HG02943 (cell line): ENCODE measurements around the gene RTN3.
"Not testable (repeated sequence)": the region's sequence is repeated elsewhere in the genome, so short reads cannot be mapped to it uniquely, and the experiment has no call there.

Source experiments
- ATAC-seq: cut with Tn5 transposase; IDR thresholded peaks from one replicate; pipeline ENCODE4 v1.9.1; 2021; ENCODE audit warnings: mild to moderate bottlenecking, low read depth, moderate library complexity; ENCODE audit not compliant: unreplicated experiment

RTN3 gene

GRCh38 chr11:63681321-63682065, at the start of gene RTN3:
Gene RTN3 (plus strand): TSS chr11:63681500. CDS start chr11:63681637, 137 bp downstream.
- ATAC-seq, result peak; percentile 86

- no peak for ATAC-seq
These were observed 45.4 kb upstream of the RTN3 start for GRCh38 chr11:63635762-63636465.

GRCh38 chr11:63638436-63638835, 42.9 kb upstream of the RTN3 start:
- not testable (repeated sequence) for ATAC-seq

DNA sequence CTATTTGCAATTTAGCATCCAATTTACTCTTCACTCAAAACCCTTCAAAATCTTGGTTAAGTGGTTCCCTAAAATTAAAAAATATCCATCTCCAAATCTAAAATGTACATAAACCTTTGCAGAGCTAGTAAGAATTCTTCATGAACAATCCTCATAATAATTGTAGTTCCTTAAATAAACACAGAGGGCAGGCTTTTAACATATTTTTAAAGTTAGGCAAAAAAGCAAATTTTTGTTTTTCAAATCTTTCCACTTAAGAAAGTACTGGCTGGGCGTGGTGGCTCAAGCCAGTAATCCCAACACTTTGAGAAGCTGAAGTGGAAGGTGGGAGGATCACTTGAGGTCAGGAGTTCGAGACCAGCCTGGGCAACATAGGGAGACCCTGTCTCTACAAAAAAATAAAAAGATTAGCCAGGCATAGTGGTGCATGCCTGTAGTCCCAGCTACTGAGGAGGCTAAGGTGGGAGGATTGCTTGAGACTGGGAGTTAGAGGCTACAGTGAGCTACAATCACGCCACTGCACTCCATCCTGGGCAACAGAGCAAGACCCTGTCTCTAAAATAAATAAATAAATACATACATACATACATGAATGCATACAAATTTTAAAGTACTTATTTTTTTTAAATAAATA, 42.0 kb upstream of the RTN3 start:
- ATAC-seq, result no peak

DNA sequence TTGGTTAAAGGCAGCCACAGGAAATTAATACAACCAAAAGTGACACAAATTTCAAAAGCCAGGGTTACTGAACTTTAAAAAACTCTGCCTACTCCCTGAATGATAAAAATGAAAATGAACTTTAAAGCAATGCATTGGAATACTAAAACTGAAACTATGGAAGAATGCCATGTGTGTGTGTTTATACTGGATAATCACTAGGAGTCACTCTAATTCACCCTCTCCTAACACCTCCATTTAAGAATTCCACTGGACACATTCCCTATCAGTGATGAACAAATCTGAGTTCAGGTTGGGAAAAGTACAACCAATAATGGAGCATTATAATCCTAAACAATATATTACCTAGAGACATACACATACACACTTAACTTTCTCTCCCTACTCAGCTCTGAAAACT, 39.6 kb upstream of the RTN3 start:
- ATAC-seq, result no peak

DNA sequence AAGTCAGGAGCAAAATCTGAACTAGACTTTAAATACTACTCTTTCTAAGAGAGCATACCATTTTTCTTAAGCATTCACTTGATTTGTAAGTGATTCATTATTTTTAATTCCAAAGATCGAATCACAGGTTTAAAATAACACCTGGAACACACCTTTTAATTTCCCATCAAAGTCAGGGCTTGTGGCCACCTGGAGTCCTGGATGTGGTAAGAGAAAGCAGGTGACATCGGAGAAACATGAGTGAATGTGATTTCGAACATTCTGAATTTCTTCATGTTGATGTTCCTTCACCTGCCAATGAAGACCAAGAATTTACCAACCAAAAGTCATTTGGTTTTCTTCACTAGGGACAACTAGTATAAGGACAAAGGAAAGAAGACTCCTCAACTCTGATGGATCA, 38.1 kb upstream of the RTN3 start:
- ATAC-seq, result no peak

- ATAC-seq, result no peak
These were observed 28.6 kb upstream of the RTN3 start for GRCh38 chr11:63652671-63653070.

DNA sequence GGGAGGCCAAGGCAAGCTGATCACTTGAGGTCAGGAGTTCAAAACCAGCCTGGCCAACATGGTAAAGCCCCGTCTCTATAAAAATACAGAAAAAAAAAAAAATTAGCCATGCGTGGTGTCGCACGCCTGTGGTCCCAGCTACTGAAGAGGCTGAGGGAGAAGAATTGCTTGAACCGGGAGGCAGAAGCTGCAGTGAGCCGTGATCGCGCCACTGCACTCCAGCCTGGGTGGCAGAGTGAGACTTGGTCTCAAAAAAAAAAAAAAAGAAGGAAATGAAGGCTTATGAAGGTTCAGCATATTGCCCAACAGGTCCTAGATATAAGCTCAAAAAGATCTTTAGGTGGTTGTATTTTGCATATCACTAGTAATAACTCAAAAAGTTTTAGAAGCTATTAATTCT, 20.3 kb upstream of the RTN3 start:
- no peak for ATAC-seq

GRCh38 chr11:63663809-63664208, 17.5 kb upstream of the RTN3 start:
- no peak for ATAC-seq

GRCh38 chr11:63666874-63667273, 14.4 kb upstream of the RTN3 start:
- no peak for ATAC-seq

DNA sequence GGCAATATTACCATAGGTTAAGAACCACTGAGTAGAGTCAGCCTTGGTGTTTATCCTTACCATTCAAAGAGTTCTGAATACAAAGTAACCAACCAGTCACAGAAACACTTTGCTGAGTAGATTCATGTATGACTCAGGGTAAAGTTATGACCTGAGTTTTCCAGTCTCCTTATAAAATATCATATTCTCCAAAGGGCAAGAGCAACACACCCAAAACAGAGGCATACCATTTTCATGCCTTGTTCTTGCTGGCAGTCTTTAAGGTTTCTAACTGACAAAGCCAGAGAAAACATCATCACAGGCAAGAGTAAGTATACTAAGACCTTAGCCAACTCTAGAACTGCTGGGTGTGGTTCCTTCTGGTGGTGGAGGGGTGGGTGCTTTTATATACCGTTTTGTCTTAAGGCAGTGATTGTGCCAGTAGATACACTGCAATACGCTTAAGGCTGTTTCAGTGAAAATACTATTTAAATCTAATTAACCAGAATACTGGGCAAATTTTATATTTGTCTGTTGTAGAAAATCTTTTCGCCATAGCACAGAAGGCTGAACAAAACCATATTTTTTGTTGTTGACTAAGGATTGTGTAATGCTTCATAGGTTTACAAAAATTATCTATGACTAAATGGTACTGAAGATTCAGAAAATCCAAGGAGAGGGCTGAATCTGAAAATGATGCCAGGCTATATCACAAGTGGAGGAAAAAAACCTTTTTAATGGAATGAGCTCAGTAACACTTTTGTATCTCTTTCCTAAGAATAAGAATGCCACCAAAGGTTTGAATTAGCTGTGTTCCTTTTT, 13.1 kb upstream of the RTN3 start:
- ATAC-seq, result no peak

GRCh38 chr11:63670096-63670432, 11.2 kb upstream of the RTN3 start:
- ATAC-seq, result no peak

- no peak for ATAC-seq
These were observed 10.6 kb upstream of the RTN3 start for GRCh38 chr11:63670433-63671321.

DNA sequence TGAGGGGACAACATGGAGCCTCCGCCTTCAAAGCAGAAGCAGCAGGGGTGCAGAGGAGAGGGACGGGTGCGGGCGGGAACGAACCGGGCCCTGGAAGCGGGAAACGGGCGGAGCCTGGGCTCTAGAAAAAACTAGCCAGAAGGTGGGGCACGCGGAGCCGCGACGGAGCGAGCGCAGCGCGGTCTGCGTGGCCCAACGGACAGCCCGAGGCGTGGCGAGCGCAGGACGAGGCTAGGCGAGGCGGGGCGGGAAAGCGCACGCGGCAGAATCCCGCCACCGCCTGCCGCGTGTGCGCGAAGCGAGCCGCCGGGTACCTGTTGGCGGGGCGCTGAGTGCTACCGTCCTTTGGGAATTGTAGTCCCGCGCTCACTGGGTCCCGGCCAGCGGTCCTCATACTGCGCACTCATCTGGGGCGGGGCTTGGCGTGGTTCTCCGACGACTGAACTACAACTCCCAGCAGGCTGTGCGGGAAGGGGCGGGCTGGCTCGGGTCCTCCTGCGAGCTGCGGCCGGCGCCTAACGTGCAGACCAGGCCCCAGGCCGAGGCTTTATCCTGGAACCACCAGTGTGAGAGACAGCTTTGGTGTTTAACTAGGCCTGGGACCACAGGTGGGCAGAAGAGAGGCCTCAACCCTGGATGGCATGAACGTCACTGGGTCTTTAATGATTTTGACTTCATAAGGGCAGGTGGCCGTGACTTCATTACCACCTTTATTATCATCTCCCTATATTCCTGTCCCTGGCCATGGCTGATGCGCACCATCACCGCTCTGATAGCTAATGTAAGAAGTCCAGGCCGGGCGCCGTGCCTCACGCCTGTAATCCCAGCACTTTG, 9.8 kb upstream of the RTN3 start, which contains the start of gene ATL3:
Gene ATL3, minus strand, starts transcription at position 55 of the 834 bp plus-strand sequence. Its CDS starts 41 bp downstream, at position 14.
- peak; percentile 89 for ATAC-seq

- ATAC-seq, result no peak
These were observed 9.2 kb upstream of the RTN3 start for GRCh38 chr11:63672156-63672463.

DNA sequence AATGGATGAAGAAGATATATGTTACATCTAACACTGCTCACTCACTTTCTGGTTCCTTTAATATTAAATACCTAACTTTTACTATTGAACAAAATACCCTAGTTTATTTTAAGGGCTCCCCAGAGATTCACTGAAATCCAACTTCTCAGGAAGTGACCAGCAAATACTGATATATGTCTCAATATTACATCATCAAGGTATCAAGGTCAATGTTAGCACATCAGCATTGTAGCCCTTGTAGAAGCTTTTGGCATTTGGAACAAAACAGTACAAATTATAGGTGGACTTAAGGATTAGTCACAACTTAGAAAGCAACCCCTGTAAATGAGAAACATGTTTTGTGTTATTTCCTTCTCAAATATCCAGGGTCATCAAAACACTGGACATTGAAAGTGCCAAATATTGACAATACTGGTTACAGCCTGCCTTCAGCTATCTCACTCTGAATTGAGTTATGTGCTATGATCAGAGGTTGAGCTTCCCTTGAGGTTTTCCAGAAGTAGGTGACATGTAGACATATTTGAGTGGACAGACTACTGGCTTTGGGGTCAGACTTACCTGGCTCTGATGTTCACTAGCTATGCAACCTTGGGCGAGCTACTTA, 8.3 kb upstream of the RTN3 start:
- ATAC-seq, result no peak

- no peak for ATAC-seq
These were observed 7.7 kb upstream of the RTN3 start for GRCh38 chr11:63673579-63673978.

DNA sequence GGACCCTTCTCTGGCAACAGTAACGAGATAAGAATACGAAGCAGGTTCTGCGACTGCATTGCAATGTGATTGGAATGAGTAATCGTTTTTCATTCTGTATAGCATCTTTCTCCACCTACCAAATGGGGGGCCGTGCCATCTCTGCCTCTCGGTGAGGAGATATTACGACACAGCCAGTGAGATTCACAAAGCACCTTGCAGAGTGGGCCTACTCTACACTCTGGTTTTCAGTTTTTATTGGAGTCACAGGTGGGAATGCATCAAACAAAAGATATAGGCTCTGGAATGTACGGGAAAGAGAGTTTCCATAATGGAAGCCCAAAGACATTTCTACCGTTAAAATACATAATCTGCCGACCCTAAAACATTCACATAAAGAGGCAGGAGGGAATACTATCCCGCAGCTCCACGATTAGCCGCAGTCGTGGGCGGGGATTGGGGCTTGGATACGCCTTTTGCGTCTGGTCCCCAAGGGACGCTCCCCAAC, 423 bp upstream of the RTN3 start:
- ATAC-seq, result no peak
